Measurements from ENCODE around the gene PPP1R7. TPM values are rescaled to one million over a fixed set of nuclear protein-coding genes. Genes with fewer than 3 reads are reported as not detected.

PPP1R7 gene
- total RNA-seq, 1 experiment from 2014 or later: 45.4 TPM

DNA sequence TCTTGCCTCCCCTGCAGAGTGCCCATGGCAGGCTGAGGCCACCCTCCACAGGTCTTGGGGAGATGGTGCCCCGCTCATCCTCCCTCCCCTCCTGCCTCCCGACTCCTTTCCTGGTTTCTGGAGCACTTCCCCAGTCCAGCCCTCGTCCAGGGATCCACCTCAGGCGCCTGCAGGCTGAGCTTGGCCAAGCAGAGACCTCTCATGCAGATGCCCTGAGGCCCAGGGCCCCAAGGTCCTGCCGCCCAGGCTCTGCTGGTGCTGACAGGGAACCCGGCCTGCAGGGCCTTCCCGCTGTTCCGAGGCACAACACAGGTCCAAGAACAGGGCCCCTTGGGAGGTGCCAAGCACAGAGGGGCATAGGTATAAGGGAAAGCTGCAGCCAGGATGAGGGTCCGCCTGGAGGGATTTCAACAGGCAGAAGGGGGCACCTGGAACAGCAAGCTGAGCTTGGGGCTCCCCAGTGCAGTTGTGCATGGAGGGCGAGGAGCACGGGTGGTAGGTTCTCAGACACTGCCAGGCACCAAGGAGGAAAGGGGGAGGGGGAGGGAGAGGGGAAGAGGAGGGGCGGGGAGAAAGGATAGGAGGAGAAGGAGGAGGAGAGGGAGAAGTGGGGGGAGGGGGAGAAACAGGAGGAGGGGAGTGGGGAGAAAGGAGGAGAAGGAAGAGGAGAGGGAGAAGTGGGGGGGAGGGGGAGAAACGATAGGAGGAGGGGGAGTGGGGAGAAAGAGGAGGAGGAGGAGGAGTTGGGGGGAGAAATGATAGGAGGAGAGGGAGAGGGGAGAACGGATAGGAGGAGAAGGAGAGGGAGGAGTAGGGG lies 37.0 kb downstream of the PPP1R7 start:
- ATAC-seq (no peak), DNase-seq (ENCODE audit: low read depth, low spot score) (no peak)
- H3K4me3 ChIP-seq (replicated peaks in 1 of 2; ENCODE audit: low read depth in 1 of 2, low read length in 2 of 2): no peak overlapping the region
- H3K4me2 ChIP-seq (ENCODE audit: low read length): no peak overlapping the region
- CTCF ChIA-PET: no interaction called here
- H3K9me3 ChIP-seq (ENCODE audit: control insufficient read depth in 1 of 2, insufficient read depth in 1 of 2, low read depth in 1 of 2, low read length in 2 of 2): no peaks in the 10 kb centered on the region
- no peak overlapping the region for H2AFZ ChIP-seq (ENCODE audit: low read depth, low read length, poor library complexity, severe bottlenecking)
- POLR2A ChIA-PET: no interaction called here
- intact Hi-C loops (cut with micrococcal nuclease): no loop called here
- RAD21 ChIA-PET (ENCODE audit: low non-redundant PET in 1 of 2, low total read pairs in 2 of 2, uncharacterized antibody in 2 of 2, unreplicated experiment in 2 of 2): no interaction called here
- no peaks in the 10 kb centered on the region for H3K79me2 ChIP-seq (ENCODE audit: insufficient read depth, low read length)
- H3K9me2 ChIP-seq (ENCODE audit: insufficient read depth): no peaks in the 10 kb centered on the region
- H4K20me1 ChIP-seq (ENCODE audit: insufficient read depth): no peaks in the 10 kb centered on the region
- H3K36me3 ChIP-seq (ENCODE audit: control insufficient read depth in 1 of 2, insufficient read depth in 2 of 2, low read length in 2 of 2): no peaks in the 10 kb centered on the region
- no TSS peak for BruUV-seq (replicated peaks)
- H3K27me3 ChIP-seq (ENCODE audit: insufficient read depth, low read length): no peaks in the 10 kb centered on the region
- TF ChIP-seq POLR2A (IDR thresholded peaks at IDR 0.05; ENCODE audit: borderline replicate concordance, extremely low read depth, insufficient read depth, insufficient read length) (no peak), EZH2phosphoT487 (IDR thresholded peaks at IDR 0.05; ENCODE audit: borderline replicate concordance) (no peak), SIN3A (IDR thresholded peaks at IDR 0.05; ENCODE audit: low read depth) (no peak)
- no peaks in the 10 kb centered on the region for H3K4me1 ChIP-seq (ENCODE audit: control insufficient read depth in 1 of 2, insufficient read depth in 2 of 2, low read length in 2 of 2)
- H3K27ac ChIP-seq (ENCODE audit: low read depth, low read length): no peak overlapping the region
- H3K9ac ChIP-seq (ENCODE audit: low read length): no peak overlapping the region

DNA sequence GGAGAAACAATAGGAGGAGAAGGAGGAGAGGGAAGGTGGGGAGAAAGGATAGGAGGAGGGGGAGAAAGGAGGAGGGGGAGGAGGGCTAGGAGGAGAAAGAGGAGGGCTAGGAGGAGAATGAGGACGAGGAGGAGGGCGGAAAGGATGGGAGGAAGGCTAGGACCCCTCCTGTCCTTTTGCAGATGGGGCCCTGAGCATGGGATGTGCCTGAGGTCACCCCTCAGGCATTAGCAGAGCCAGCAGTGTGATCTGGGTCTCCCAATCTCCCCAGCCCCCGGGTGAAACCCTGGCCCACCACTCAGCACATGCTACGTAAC lies 37.6 kb downstream of the PPP1R7 start:
- Histone ChIP-seq H3K4me3 (replicated peaks in 1 of 2; ENCODE audit: low read depth in 1 of 2, low read length in 2 of 2) (no peak overlapping the region), H4K20me1 (ENCODE audit: insufficient read depth) (no peaks in the 10 kb centered on the region), H3K9me2 (ENCODE audit: insufficient read depth) (no peaks in the 10 kb centered on the region), H3K27ac (ENCODE audit: low read depth, low read length) (no peak overlapping the region), H3K4me2 (ENCODE audit: low read length) (no peak overlapping the region), H3K9me3 (ENCODE audit: control insufficient read depth in 1 of 2, insufficient read depth in 1 of 2, low read depth in 1 of 2, low read length in 2 of 2) (no peaks in the 10 kb centered on the region), H3K79me2 (ENCODE audit: insufficient read depth, low read length) (no peaks in the 10 kb centered on the region), H3K36me3 (ENCODE audit: control insufficient read depth in 1 of 2, insufficient read depth in 2 of 2, low read length in 2 of 2) (no peaks in the 10 kb centered on the region), H3K9ac (ENCODE audit: low read length) (no peak overlapping the region), H3K27me3 (ENCODE audit: insufficient read depth, low read length) (no peaks in the 10 kb centered on the region), H3K4me1 (ENCODE audit: control insufficient read depth in 1 of 2, insufficient read depth in 2 of 2, low read length in 2 of 2) (no peaks in the 10 kb centered on the region), H2AFZ (ENCODE audit: low read depth, low read length, poor library complexity, severe bottlenecking) (no peak overlapping the region)
- ATAC-seq (no peak), DNase-seq (ENCODE audit: low read depth, low spot score) (no peak)
- ChIA-PET POLR2A (no interaction called here), CTCF (no interaction called here), RAD21 (ENCODE audit: low non-redundant PET in 1 of 2, low total read pairs in 2 of 2, uncharacterized antibody in 2 of 2, unreplicated experiment in 2 of 2) (no interaction called here)
- BruUV-seq (replicated peaks): no TSS peak
- no peak for TF ChIP-seq SIN3A (IDR thresholded peaks at IDR 0.05; ENCODE audit: low read depth)
- no peak for TF ChIP-seq FOSL1 (IDR thresholded peaks at IDR 0.05; ENCODE audit: low read depth)
- no peak for TF ChIP-seq POLR2A (IDR thresholded peaks at IDR 0.05; ENCODE audit: borderline replicate concordance, extremely low read depth, insufficient read depth, insufficient read length)
- TF ChIP-seq, protein P1, sequence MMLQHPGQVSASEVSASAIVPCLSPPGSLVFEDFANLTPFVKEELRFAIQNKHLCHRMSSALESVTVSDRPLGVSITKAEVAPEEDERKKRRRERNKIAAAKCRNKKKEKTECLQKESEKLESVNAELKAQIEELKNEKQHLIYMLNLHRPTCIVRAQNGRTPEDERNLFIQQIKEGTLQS (IDR thresholded peaks at IDR 0.05): no peak
- no peak for TF ChIP-seq SRF (IDR thresholded peaks at IDR 0.05; ENCODE audit: low read depth)
- TF ChIP-seq ZFX (IDR thresholded peaks at IDR 0.05): no peak
- no peak for TF ChIP-seq YY1 (IDR thresholded peaks at IDR 0.05; ENCODE audit: extremely low read depth, insufficient replicate concordance, low read depth, low read length)
- TF ChIP-seq EZH2 (IDR thresholded peaks at IDR 0.05): no peak
- TF ChIP-seq, protein P2, sequence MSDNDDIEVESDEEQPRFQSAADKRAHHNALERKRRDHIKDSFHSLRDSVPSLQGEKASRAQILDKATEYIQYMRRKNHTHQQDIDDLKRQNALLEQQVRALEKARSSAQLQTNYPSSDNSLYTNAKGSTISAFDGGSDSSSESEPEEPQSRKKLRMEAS (IDR thresholded peaks at IDR 0.05): no peak
- no peak for TF ChIP-seq TCF7L2 (IDR thresholded peaks at IDR 0.05; ENCODE audit: borderline replicate concordance, extremely low read depth, insufficient read depth, insufficient read length)
- no peak for TF ChIP-seq EZH2phosphoT487 (IDR thresholded peaks at IDR 0.05; ENCODE audit: borderline replicate concordance)
- TF ChIP-seq RAD21 (IDR thresholded peaks at IDR 0.05; ENCODE audit: low read depth): no peak
- intact Hi-C loops (cut with micrococcal nuclease): no loop called here

Data from HCT116 (cell line).